ENCODE measurements around the gene WWP2.
"Not testable (repeated sequence)": the region's sequence is repeated elsewhere in the genome, so short reads cannot be mapped to it uniquely, and the experiment has no call there.

The WWP2 gene

GRCh38 chr16:69761983-69762813, at the start of gene WWP2:
Gene WWP2 (plus strand): TSS chr16:69762332. CDS start chr16:69787011, 24,679 bp downstream.
- Mint-ChIP-seq H3K27me3 (no peaks in the 10 kb centered on the region), H3K9me3 (no peaks in the 10 kb centered on the region), H3K27ac (peak within 1 kb of the TSS; percentile 96), H3K4me3 (peak within 1 kb of the TSS; percentile 94), H3K4me1 (peaks cover 37% of the 10 kb centered on the region), H3K36me3 (ENCODE audit: low read depth) (peaks cover 4% of the 10 kb centered on the region)
- peak; percentile 86 for ATAC-seq
- peak; percentile 79 for DNase-seq

DNA sequence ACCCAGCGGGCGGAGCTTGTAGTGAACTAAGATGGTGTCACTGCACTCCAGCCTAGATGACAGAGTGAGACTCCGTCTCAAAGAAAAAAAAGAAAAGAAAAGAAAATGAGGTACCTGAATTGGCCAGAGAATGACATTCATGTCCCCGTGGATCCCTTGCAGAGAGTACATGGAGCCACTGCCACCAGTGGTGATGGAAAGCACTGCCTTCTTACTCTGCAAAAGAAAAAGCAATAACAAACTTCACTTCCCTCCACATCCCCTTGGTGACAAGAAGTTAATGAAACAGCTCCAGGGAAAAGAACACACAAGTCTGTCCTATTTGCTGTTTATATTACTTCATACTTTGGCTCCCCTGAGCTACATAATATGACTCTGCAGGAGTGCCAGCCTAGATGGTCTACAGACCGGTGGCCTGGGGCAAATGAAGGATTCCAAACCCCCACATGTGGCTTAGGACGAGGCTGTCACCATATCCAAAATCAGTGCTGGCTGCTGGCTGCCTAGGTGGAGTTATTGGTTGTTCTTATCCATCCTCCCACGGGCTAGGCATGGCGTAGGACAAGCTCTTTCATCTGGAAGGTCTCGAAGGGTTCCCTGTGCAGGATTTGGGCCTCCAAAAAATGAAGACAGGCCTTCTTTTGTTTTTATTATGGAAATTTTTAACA, 49.1 kb upstream of the WWP2 start:
- no peak for DNase-seq
- Mint-ChIP-seq H3K4me3 (no peak overlapping the region), H3K4me1 (no peaks in the 10 kb centered on the region), H3K27me3 (no peaks in the 10 kb centered on the region), H3K36me3 (ENCODE audit: low read depth) (no peaks in the 10 kb centered on the region), H3K27ac (no peak overlapping the region), H3K9me3 (no peaks in the 10 kb centered on the region)
- no peak for ATAC-seq

- H3K4me3 Mint-ChIP-seq = no peak overlapping the region
- DNase-seq (no peak), ATAC-seq (no peak)
- no peak overlapping the region for H3K27ac Mint-ChIP-seq
- H3K27me3 Mint-ChIP-seq = no peaks in the 10 kb centered on the region
- no peaks in the 10 kb centered on the region for H3K4me1 Mint-ChIP-seq
- no peaks in the 10 kb centered on the region for H3K36me3 Mint-ChIP-seq (ENCODE audit: low read depth)
- H3K9me3 Mint-ChIP-seq = no peaks in the 10 kb centered on the region
These were observed 45.1 kb upstream of the WWP2 start for GRCh38 chr16:69717066-69717465.

DNA sequence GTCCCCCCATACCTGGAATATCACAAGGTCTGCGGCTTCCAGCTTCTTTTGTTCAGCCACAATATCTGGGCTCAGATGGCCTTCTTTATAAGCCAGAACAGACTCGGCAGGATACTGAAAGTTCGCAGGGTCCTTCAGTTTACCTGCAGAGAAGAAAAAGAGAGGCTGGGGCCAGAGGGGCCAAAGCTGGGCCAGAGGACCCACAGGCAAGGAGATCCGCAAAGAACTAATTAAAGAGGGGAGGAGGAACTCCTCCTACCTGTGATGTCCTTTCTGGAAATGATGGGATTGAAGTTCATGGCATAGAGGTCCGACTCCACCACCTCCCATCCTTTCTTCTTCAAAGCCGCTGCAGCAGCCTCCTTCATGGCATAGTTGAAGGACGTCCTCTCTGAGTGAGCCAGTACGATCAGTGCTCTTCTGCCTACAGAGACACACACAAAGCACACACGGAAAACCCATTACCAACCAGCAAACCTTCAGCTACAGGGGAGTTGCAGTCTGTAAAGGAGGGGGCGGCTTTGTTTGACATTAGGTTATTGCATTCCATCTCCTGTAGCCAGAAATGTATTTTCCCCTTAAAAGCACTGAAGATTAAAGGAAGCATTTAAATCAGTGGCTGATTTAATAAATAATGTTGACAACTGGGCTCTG, 43.9 kb upstream of the WWP2 start:
- Mint-ChIP-seq H3K4me1 (no peaks in the 10 kb centered on the region), H3K4me3 (no peak overlapping the region), H3K36me3 (ENCODE audit: low read depth) (no peaks in the 10 kb centered on the region), H3K27me3 (no peaks in the 10 kb centered on the region), H3K9me3 (no peaks in the 10 kb centered on the region), H3K27ac (no peak overlapping the region)
- ATAC-seq = no peak
- no peak for DNase-seq

DNA sequence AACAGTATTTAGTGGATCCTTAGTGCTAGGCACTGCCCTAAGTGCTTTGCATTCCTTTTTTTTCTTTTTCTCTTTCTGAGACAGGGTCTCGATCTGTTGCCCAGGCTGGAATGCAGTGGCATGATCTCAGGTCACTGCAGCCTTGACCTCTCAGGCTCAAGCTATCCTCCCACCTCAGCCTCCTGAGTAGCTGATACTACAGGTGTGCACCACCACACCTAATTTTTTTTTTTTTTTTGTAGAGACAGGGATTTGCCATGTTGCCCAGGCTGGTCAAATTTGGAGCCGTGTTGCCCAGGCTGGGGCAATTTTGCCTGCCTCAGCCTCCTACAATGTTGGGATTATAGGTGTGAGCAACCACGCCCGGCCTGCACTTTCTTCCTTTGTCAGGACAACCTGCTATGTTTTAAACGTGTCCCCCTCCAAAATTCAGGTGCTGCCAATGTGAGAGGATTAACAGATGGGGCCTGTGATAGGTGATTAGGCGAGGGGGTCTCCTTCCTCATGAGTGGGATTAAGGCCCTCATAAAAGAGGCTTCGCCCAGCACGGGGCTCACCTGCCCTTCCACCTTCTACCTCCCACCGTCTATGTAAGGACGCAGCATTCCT, 41.2 kb upstream of the WWP2 start:
- no peak overlapping the region for H3K27ac Mint-ChIP-seq
- peaks cover 6% of the 10 kb centered on the region for H3K4me1 Mint-ChIP-seq
- no peaks in the 10 kb centered on the region for H3K9me3 Mint-ChIP-seq
- DNase-seq = no peak
- no peak for ATAC-seq
- H3K36me3 Mint-ChIP-seq (ENCODE audit: low read depth) = no peaks in the 10 kb centered on the region
- no peak overlapping the region for H3K4me3 Mint-ChIP-seq
- no peaks in the 10 kb centered on the region for H3K27me3 Mint-ChIP-seq

DNA sequence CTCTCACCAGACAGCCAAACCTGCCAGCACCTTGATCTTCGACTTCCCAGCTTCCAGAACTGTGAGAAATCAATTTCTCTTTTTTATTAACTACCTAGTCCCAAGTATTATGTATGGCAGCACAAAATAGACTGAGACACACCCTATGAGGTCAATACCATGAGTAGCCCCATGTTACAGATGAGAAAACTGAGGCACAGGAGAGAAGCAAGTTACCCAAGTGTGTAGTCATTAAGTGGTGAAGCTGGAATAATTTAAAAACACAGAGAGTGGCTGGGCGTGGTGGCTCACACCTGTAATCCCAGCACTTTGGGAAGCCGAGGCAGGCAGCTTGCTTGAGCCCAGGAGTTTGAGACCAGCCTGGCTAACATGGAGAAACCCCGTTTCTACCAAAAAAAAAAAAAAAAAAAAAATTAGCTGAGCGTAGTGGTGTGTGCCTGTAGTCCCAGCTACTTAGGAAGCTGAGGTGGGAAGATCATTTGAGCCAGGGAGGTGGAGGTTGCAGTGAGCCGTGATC, 40.6 kb upstream of the WWP2 start:
- Mint-ChIP-seq H3K27me3 (no peaks in the 10 kb centered on the region), H3K4me1 (peaks cover 11% of the 10 kb centered on the region), H3K4me3 (no peak overlapping the region), H3K36me3 (ENCODE audit: low read depth) (no peaks in the 10 kb centered on the region), H3K27ac (no peak overlapping the region), H3K9me3 (no peaks in the 10 kb centered on the region)
- ATAC-seq = no peak
- no peak for DNase-seq

DNA sequence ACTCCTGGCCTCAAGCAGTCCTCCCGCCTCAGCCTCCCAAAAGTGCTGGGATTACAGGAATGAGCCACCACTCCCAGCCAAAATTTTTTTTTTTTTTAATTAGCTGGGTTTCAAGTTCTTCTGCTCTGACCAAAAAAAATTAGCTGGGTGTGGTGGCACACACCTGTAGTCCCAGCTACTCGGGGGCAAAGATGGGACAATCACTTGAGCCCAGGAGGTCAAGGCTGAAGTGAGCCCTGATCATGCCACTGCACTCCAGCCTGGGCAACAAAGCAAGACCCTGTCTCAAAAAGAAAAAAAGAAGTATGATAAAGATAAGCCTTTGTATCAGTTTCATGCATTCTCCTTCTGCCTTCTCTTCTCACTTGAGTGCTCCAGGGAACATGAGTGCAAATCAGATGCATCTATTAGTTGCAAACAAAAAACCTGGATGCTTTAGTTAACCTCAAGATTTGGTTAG, 37.7 kb upstream of the WWP2 start:
- no peak overlapping the region for H3K27ac Mint-ChIP-seq
- no peak for DNase-seq
- peaks cover 27% of the 10 kb centered on the region for H3K4me1 Mint-ChIP-seq
- no peaks in the 10 kb centered on the region for H3K27me3 Mint-ChIP-seq
- no peaks in the 10 kb centered on the region for H3K9me3 Mint-ChIP-seq
- no peak for ATAC-seq
- H3K4me3 Mint-ChIP-seq = no peak overlapping the region
- no peaks in the 10 kb centered on the region for H3K36me3 Mint-ChIP-seq (ENCODE audit: low read depth)

DNA sequence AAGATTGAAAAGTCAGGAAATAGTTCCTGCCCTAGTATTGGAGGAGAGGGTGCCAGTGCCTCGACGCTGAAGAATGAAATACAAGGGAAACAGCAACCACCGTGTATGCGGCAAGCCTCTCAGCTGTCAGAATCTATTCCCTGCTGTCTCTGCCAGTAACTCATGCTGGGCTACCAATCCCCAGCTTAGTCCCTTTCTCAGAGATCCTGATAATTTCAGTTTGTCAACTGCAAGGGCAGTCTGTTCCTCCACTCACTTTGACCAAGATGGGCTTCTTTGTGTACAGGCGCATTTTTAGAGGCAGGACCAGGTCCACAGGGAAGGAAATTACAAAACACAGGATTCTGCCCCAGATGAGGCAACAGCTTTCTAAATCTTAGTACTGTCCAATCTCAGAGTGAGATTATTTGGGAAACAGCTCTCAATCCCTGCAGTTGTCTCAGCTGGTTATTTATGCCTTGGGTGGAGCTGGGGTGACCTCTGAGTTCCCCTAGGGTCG, 37.1 kb upstream of the WWP2 start:
- ATAC-seq (no peak), DNase-seq (no peak)
- Mint-ChIP-seq H3K4me3 (no peak overlapping the region), H3K27me3 (no peaks in the 10 kb centered on the region), H3K4me1 (peaks cover 27% of the 10 kb centered on the region), H3K27ac (no peak overlapping the region), H3K36me3 (ENCODE audit: low read depth) (no peaks in the 10 kb centered on the region), H3K9me3 (no peaks in the 10 kb centered on the region)

DNA sequence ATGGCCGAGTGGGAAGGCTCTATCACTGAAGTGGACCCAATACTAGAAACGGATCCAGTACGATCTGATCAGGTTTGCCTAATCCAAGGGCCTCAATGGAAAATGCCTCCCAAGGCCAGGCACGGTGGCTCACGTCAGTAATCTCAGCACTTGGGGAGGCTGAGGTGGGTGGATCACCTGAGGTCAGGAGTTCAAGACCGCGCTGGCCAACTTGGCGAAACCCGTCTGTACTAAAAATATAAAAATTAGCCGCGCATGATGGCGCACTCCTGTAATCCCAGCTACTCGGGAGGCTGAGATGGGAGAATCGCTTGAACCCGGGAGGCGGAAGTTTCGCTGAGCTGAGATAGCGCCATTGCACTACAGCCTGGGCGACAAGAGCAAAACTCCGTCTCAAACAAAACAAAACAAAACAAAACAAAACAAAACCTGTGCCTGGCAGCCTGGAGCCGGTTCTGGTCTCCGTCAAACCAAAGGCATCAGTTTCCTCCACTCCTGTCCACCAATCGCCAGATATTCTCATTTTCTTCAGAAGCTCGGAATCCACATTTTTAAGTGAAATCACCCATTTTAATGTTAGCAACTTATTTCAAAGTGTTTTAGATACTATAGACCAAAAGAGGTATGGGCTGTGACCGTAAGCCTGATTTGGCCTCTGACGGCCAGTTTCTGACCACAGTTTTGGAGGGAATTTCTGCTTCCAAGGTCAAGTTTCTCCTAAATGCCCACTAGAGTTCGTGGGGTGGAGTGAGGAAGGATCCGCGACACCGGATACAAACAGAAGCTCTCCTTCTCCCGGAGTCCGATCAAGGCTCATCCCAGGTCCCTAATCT, 36.4 kb upstream of the WWP2 start:
- Mint-ChIP-seq H3K36me3 (ENCODE audit: low read depth) (no peaks in the 10 kb centered on the region), H3K9me3 (no peaks in the 10 kb centered on the region), H3K27ac (peak overlapping the region; percentile 84), H3K4me1 (peaks cover 27% of the 10 kb centered on the region), H3K4me3 (peak overlapping the region; percentile 81), H3K27me3 (no peaks in the 10 kb centered on the region)
- ATAC-seq = no peak
- DNase-seq = no peak

DNA sequence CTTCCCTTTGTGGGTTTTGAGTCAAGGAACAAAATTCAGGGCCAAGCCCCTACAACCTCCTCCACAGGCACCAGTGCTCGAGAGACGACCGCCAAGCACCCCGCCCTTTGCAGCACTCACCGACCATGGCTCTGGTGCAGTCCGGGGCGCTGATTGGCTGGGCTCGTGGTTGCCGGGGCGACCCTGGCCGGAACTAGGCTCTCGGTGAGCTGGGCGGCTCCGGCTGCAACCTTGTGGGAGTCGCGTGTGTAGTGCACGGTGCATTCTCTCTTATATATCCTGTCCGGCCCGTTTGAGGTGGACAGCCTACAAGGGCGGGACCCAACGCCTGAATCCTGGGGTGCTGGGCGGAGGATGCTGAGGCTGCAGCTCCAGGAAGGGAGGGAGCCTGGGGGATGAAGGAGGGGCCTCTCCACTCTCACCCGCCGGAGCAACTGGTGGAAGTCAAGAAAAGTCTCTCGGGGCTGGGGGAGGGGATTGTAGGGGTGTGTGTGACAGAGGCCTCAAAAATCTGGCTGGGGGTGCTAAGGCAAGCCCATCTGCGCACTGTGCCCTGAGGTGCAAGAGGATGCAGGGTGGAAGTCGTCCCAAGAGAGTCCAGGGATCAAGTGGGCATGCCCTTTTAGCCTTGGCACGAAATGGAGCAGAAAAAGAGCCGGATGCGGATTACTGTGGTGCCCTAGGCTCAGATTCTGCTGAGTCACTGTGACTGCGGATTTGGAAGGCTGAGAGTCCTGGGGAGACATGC, 35.6 kb upstream of the WWP2 start, which contains the start of gene NQO1:
NQO1 (minus strand) TSS at position 248 of the 748 bp plus-strand sequence; CDS start at position 127, 121 bp downstream.
- Mint-ChIP-seq H3K36me3 (ENCODE audit: low read depth) (no peaks in the 10 kb centered on the region), H3K9me3 (no peaks in the 10 kb centered on the region), H3K4me1 (peaks cover 27% of the 10 kb centered on the region), H3K27ac (peak within 1 kb of the TSS; percentile 84), H3K4me3 (peak within 1 kb of the TSS; percentile 81), H3K27me3 (no peaks in the 10 kb centered on the region)
- peak; percentile 92 for DNase-seq
- peak; percentile 100 for ATAC-seq

DNA sequence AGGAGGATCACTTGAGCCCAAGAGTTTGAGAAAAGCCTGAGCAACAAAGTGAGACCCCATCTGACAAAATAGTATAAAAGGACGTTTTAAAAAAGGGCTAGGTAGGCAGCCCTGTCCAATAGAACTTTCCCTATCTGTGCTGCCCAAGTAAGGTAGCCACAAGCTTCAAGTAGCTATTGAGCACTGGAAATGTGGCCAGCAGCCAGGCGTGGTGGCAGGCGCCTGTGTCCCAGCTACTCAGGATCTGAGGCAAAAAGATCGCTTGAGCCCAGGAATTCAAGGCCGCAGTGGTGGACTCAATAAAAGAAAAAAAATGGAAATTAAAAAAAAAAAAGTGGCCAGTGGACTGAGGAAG, 34.2 kb upstream of the WWP2 start:
- Mint-ChIP-seq H3K27ac (peak overlapping the region; percentile 84), H3K4me3 (peak overlapping the region; percentile 81), H3K4me1 (peaks cover 27% of the 10 kb centered on the region), H3K36me3 (ENCODE audit: low read depth) (no peaks in the 10 kb centered on the region), H3K27me3 (no peaks in the 10 kb centered on the region), H3K9me3 (no peaks in the 10 kb centered on the region)
- ATAC-seq (no peak), DNase-seq (no peak)

GRCh38 chr16:69729030-69729429, 33.1 kb upstream of the WWP2 start:
- H3K27ac Mint-ChIP-seq, H3K9me3 Mint-ChIP-seq, DNase-seq: not testable (repeated sequence)

GRCh38 chr16:69731280-69731679, 30.9 kb upstream of the WWP2 start:
- ATAC-seq; H3K4me3 Mint-ChIP-seq; H3K27ac Mint-ChIP-seq; H3K36me3 Mint-ChIP-seq (ENCODE audit: low read depth); H3K27me3 Mint-ChIP-seq; DNase-seq; H3K9me3 Mint-ChIP-seq: not testable (repeated sequence)
- H3K4me1 Mint-ChIP-seq = peaks cover 17% of the 10 kb centered on the region

More at GRCh38 chr16:69729030-69729429, 33.1 kb upstream of the WWP2 start:
- H3K27me3 Mint-ChIP-seq; H3K36me3 Mint-ChIP-seq (ENCODE audit: low read depth); ATAC-seq; H3K4me3 Mint-ChIP-seq: not testable (repeated sequence)
- H3K4me1 Mint-ChIP-seq = peaks cover 27% of the 10 kb centered on the region

Data from activated naive CD8-positive, alpha-beta T cell treated with anti-CD3 and anti-CD28 coated beads, Interleukin-2, amount 50 U/mL, for 24 hours (primary cell).